Gastroesophageal sphincter (tissue), 3 donors: ENCODE measurements around the gene CLDN15.

Experiments
- EP300 ChIP-seq: sonication (generic); formaldehyde crosslinking; IDR thresholded peaks from one replicate; pipeline ENCODE4 v1.6.1; 2017; ENCODE audit warnings: antibody characterized with exemption, mild to moderate bottlenecking
- POLR2A ChIP-seq, 2 donors: fragments of 450-650 bp; IDR thresholded peaks; one replicate each; pipeline ENCODE4 v1.6.1; 2017; ENCODE audit warnings: antibody characterized with exemption in 2 of 2, mild to moderate bottlenecking in 2 of 2, moderate library complexity in 1 of 2
- TF ChIP-seq, protein P1 (sequence below), 4 experiments: fragments of 200-600 bp in 2 of 4; fragments of 450-650 bp in 2 of 4; sonication (generic) in 1 of 4; IDR thresholded peaks; one replicate each; pipeline ENCODE4 v1.5.1; 2017 to 2019; ENCODE audit warnings: antibody characterized with exemption in 4 of 4, mild to moderate bottlenecking in 2 of 4, moderate library complexity in 2 of 4

DNA sequence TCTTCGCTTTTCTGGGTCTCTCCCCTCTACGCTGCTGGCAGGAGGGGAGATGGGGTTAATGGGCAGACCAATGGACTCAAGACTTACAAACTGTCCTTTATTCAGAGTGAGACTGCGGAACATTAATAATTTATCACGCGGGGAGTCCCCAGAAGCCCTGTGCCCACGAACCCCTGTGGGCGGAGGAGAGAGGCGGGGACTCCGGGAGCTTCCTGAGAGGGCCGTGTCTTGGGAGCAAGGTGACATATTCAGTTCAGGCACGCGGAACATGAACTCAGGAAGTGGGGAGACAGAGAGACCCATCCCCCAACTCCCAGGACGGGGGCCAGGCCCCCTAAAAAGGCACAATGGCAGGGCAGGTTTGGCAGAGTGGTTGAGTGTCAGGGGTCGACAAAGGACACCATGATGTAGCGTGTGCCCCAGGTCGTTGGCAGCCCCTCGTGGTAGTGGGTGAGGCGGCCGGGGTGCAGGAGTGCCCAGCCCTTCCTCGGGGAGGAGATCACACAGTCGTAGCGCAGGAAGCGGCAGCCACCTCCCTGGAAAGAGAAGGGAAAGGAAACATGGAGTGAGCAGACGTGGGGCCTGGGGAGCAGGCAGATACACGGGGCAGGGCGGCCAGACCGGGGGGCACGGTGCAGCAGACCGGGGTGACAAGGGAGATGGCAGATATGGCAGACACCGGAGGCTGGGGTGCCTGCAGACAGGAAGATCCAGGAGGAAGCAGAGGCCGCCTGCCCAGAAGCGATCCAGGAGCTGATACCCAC lies 31.5 kb downstream of the CLDN15 start:
- TF ChIP-seq, protein P1, sequence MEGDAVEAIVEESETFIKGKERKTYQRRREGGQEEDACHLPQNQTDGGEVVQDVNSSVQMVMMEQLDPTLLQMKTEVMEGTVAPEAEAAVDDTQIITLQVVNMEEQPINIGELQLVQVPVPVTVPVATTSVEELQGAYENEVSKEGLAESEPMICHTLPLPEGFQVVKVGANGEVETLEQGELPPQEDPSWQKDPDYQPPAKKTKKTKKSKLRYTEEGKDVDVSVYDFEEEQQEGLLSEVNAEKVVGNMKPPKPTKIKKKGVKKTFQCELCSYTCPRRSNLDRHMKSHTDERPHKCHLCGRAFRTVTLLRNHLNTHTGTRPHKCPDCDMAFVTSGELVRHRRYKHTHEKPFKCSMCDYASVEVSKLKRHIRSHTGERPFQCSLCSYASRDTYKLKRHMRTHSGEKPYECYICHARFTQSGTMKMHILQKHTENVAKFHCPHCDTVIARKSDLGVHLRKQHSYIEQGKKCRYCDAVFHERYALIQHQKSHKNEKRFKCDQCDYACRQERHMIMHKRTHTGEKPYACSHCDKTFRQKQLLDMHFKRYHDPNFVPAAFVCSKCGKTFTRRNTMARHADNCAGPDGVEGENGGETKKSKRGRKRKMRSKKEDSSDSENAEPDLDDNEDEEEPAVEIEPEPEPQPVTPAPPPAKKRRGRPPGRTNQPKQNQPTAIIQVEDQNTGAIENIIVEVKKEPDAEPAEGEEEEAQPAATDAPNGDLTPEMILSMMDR (IDR thresholded peaks at IDR 0.05): no peak
- TF ChIP-seq POLR2A (IDR thresholded peaks at IDR 0.05) (no peak), EP300 (no peak)
